ENCODE data around the gene SLC6A16.
"Not testable (repeated sequence)": the region's sequence is repeated elsewhere in the genome, so short reads cannot be mapped to it uniquely, and the experiment has no call there.

The SLC6A16 gene

GRCh38 chr19:49328741-49329140 lies 3.8 kb upstream of the SLC6A16 start:
- TF ChIP-seq CTCF (IDR thresholded peaks at IDR 0.05; ENCODE audit: low read depth, low read length) = no peak
- DNase-seq (ENCODE audit: low read depth in 2 of 2) = no peak

GRCh38 chr19:49327878-49328544 lies 3.0 kb upstream of the SLC6A16 start:
- peak; percentile 75 for TF ChIP-seq CTCF (IDR thresholded peaks at IDR 0.05; ENCODE audit: low read depth, low read length)
- H3K4me3 ChIP-seq (replicated peaks in 1 of 2; ENCODE audit: low read depth in 2 of 2, low read length in 2 of 2) = no peak overlapping the region
- peak; percentile 44 to 54 for DNase-seq (ENCODE audit: low read depth in 2 of 2)

More at GRCh38 chr19:49328741-49329140, 3.8 kb upstream of the SLC6A16 start:
- H3K4me3 ChIP-seq (replicated peaks in 1 of 2; ENCODE audit: low read depth in 2 of 2, low read length in 2 of 2) = no peak overlapping the region

GRCh38 chr19:49326165-49326704 lies 1.2 kb upstream of the SLC6A16 start:
- no peak overlapping the region for H3K4me3 ChIP-seq (replicated peaks in 1 of 2; ENCODE audit: low read depth in 2 of 2, low read length in 2 of 2)
- DNase-seq (ENCODE audit: low read depth in 2 of 2) = no peak

DNA sequence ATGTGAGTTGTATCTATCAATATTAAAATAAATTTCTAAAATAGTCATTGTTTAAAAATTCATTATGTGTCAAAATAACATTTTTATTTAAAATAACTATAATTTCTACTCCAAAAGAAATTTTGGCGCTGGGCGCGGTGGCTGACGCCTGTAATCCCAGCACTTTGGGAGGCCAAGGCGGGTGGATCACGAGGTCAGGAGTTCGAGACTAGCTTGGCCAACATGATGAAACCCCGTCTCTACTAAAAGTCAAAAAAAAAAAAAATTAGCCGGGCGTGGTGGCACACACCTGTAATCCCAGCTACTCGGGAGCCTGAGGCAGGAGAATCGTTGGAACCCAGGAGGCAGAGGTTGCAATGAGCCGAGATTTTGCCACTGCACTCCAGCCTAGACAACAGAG lies 765 bp upstream of the SLC6A16 start:
- not testable (repeated sequence) for H3K4me3 ChIP-seq (replicated peaks in 1 of 2; ENCODE audit: low read depth in 2 of 2, low read length in 2 of 2); DNase-seq (ENCODE audit: low read depth in 2 of 2)

More at GRCh38 chr19:49326165-49326704, 1.2 kb upstream of the SLC6A16 start:
- TF ChIP-seq CTCF (IDR thresholded peaks at IDR 0.05; ENCODE audit: low read depth, low read length) = no peak

DNA sequence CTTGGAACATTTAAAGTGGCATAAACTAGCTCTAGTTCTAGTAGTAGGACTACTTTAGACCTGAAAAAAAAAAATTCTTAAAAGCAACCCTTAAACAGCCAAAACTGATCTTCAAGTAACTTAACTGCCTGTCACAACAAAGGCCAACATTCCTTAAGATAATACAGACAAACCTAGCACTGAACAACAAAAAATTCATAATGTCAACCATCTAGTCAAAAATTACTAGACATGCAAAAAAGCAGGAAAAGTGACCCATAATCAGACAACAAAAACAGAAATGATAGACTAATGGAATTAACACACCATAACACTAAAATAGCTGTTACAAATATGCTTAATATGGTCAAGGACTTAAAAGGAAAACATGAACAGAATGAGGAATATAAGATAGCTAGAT lies 6.7 kb downstream of the SLC6A16 start:
- no peak for TF ChIP-seq CTCF (IDR thresholded peaks at IDR 0.05; ENCODE audit: low read depth, low read length)
- DNase-seq (ENCODE audit: low read depth in 2 of 2) = no peak

GRCh38 chr19:49316284-49316683 lies 8.7 kb downstream of the SLC6A16 start:
- no peak overlapping the region for H3K4me3 ChIP-seq (replicated peaks in 1 of 2; ENCODE audit: low read depth in 2 of 2, low read length in 2 of 2)
- peak in 1 of 2 donors; percentile 16 for DNase-seq (ENCODE audit: low read depth in 2 of 2)
- TF ChIP-seq CTCF (IDR thresholded peaks at IDR 0.05; ENCODE audit: low read depth, low read length) = no peak

More for the DNA sequence above, 6.7 kb downstream of the SLC6A16 start:
- H3K4me3 ChIP-seq (replicated peaks in 1 of 2; ENCODE audit: low read depth in 2 of 2, low read length in 2 of 2) = no peak overlapping the region

GRCh38 chr19:49315111-49315510 lies 9.9 kb downstream of the SLC6A16 start:
- no peak overlapping the region for H3K4me3 ChIP-seq (replicated peaks in 1 of 2; ENCODE audit: low read depth in 2 of 2, low read length in 2 of 2)
- TF ChIP-seq CTCF (IDR thresholded peaks at IDR 0.05; ENCODE audit: low read depth, low read length) = no peak
- no peak for DNase-seq (ENCODE audit: low read depth in 2 of 2)
